K562 (cell line): ENCODE results near the gene P2RX3. TPM values are rescaled to one million over a fixed set of nuclear protein-coding genes. Genes with fewer than 3 reads are reported as not detected.

Experiments
- AFF1 ChIP-seq, 2 experiments: fragments of 450-650 bp; IDR thresholded peaks; 2 replicates each; pipeline ENCODE4 v1.6.1; 2018; ENCODE audit warnings: mild to moderate bottlenecking in 2 of 2, low read depth in 1 of 2; ENCODE audit not compliant: partially characterized antibody in 2 of 2
- ESRRB ChIP-seq: fragments of 250-450 bp; sonication (Bioruptor Pico); IDR thresholded peaks from 2 replicates; pipeline ENCODE4 v1.5.0; 2020; ENCODE audit warnings: mild to moderate bottlenecking, moderate library complexity, borderline replicate concordance
- ETV1 ChIP-seq: fragments of 450-650 bp; conservative IDR thresholded peaks from 2 replicates; pipeline ENCODE4 v1.6.1; 2016; ENCODE audit warnings: missing genetic modification characterization, control low read depth, low read depth, missing compliant biosample characterization
- JUNB ChIP-seq: fragments of 450-650 bp; formaldehyde crosslinking; conservative IDR thresholded peaks from 2 replicates; pipeline ENCODE4 v1.4.0; 2020; ENCODE audit warnings: mild to moderate bottlenecking
- KAT7 ChIP-seq: sonication (generic); formaldehyde crosslinking; IDR thresholded peaks from 2 replicates; pipeline ENCODE4 v1.8.0; 2022; ENCODE audit warnings: missing genetic modification reagents, mild to moderate bottlenecking, borderline replicate concordance
- PHF8 ChIP-seq: fragments of 200-600 bp; sonication (generic); IDR thresholded peaks from 2 replicates; pipeline ENCODE4 v1.6.1; 2012; ENCODE audit warnings: mixed run types, mild to moderate bottlenecking, inconsistent platforms, low read length, moderate library complexity, borderline replicate concordance
- SETDB1 ChIP-seq: IDR thresholded peaks from one replicate; pipeline ENCODE4 v1.6.1; 2012; ENCODE audit warnings: low read length, control low read depth, inconsistent platforms
- TOE1 ChIP-seq, 2 experiments: fragments of 450-650 bp in 1 of 2; sonication (generic) in 1 of 2; formaldehyde crosslinking in 1 of 2; IDR thresholded peaks; 2 replicates each; pipeline versions ENCODE4 v1.7.1 to v1.8.0; 2016 to 2022; ENCODE audit warnings: borderline replicate concordance in 2 of 2, mild to moderate bottlenecking in 2 of 2, antibody characterized with exemption in 1 of 2, inconsistent platforms in 1 of 2, low read depth in 1 of 2, missing genetic modification reagents in 1 of 2, moderate library complexity in 1 of 2
- ZFPM2 ChIP-seq: fragments of 250-450 bp; sonication (Bioruptor Pico); IDR thresholded peaks from 2 replicates; pipeline ENCODE4 v1.5.1; 2022; ENCODE audit warnings: mild to moderate bottlenecking
- ZNF518B ChIP-seq: fragments of 250-450 bp; sonication (Bioruptor Pico); IDR thresholded peaks from 2 replicates; pipeline ENCODE4 v1.5.0; 2021; ENCODE audit warnings: mild to moderate bottlenecking, moderate library complexity
- polyA plus RNA-seq, 8 experiments: library from polyadenylated mRNA; depleted of rRNA in 4 of 8; stranded (reverse) in 5 of 8; unstranded in 3 of 8; fragments of >200 nt; fragmentation: Nextera tagmentation in 2 of 8; fragmentation: Illumina TruSeq in 1 of 8; extraction: Ambion mirVana in 2 of 8; extraction: Trizol in 1 of 8; gene quantifications; 2 replicates each; pipeline versions ENCODE4 v1.2.1 to v1.2.3, GENCODE V29; 2011 to 2014; ENCODE audit warnings: inconsistent platforms in 1 of 8, missing spikeins in 1 of 8
- total RNA-seq, 7 experiments: library from RNA; depleted of rRNA in 6 of 7; stranded (reverse); fragments of >200 nt in 6 of 7; fragmentation: Illumina TruSeq in 2 of 7; extraction: Trizol in 2 of 7; gene quantifications; 2 replicates each; pipeline versions ENCODE4 v1.2.1 to v1.2.3, GENCODE V29; 2011 to 2021; ENCODE audit warnings: low replicate concordance in 1 of 7
- TF ChIP-seq, protein P1 (sequence below): fragments of 450-650 bp; IDR thresholded peaks from 2 replicates; pipeline ENCODE4 v1.6.1; 2018; ENCODE audit not compliant: partially characterized antibody

P2RX3 gene
- total and polyA plus RNA-seq, 9 of the 15 experiments (the other 6 are each of a cell fraction or from before 2014, with no cell fraction given) = not detected

GRCh38 chr11:57335343-57336110 is 2.6 kb upstream of the P2RX3 start, which contains the start of gene SSRP1 (continued):
- 0 out of 2 replicates have a peak, but pooled peaks have one; percentile 54 for TF ChIP-seq KAT7 (CRISPR knock-in tag)
- no peak for TF ChIP-seq JUNB (CRISPR knock-in tag)
- TF ChIP-seq, protein P1, sequence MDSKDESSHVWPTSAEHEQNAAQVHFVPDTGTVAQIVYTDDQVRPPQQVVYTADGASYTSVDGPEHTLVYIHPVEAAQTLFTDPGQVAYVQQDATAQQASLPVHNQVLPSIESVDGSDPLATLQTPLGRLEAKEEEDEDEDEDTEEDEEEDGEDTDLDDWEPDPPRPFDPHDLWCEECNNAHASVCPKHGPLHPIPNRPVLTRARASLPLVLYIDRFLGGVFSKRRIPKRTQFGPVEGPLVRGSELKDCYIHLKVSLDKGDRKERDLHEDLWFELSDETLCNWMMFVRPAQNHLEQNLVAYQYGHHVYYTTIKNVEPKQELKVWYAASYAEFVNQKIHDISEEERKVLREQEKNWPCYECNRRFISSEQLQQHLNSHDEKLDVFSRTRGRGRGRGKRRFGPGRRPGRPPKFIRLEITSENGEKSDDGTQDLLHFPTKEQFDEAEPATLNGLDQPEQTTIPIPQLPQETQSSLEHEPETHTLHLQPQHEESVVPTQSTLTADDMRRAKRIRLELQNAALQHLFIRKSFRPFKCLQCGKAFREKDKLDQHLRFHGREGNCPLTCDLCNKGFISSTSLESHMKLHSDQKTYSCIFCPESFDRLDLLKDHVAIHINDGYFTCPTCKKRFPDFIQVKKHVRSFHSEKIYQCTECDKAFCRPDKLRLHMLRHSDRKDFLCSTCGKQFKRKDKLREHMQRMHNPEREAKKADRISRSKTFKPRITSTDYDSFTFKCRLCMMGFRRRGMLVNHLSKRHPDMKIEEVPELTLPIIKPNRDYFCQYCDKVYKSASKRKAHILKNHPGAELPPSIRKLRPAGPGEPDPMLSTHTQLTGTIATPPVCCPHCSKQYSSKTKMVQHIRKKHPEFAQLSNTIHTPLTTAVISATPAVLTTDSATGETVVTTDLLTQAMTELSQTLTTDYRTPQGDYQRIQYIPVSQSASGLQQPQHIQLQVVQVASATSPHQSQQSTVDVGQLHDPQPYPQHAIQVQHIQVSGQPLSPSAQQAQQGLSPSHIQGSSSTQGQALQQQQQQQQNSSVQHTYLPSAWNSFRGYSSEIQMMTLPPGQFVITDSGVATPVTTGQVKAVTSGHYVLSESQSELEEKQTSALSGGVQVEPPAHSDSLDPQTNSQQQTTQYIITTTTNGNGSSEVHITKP = peak; percentile 99
- peak; percentile 69; the same call in 1 of the 2 replicates for TF ChIP-seq PHF8
- TF ChIP-seq SETDB1 = no peak
- no peak for TF ChIP-seq ZNF518B (CRISPR knock-in tag)
- peak; percentile 65 for TF ChIP-seq ETV1 (tag)
- TF ChIP-seq AFF1 (IDR thresholded peaks at IDR 0.05; ENCODE audit: low read depth in 1 of 2, partially characterized antibody in 2 of 2) = peak in 1 of 2 experiments; percentile 50
- 0 out of 2 replicates have a peak, but pooled peaks have one; percentile 24 for TF ChIP-seq TOE1 (IDR thresholded peaks at IDR 0.05; ENCODE audit: borderline replicate concordance)
- TF ChIP-seq TOE1 (CRISPR knock-in tag; IDR thresholded peaks at IDR 0.05; ENCODE audit: borderline replicate concordance, low read depth) = no peak
- TF ChIP-seq ESRRB (CRISPR knock-in tag) = no peak
- TF ChIP-seq ZFPM2 (CRISPR knock-in tag) = no peak
